ENCODE measurements around the gene GALNT10. TPM values are rescaled to one million over a fixed set of nuclear protein-coding genes. Genes with fewer than 3 reads are reported as not detected.

The GALNT10 gene
- total and polyA plus RNA-seq, 2 of the 8 experiments (the other 6 are each of a cell fraction or from before 2014, with no cell fraction given) = 4.6 to 15.5 TPM

DNA sequence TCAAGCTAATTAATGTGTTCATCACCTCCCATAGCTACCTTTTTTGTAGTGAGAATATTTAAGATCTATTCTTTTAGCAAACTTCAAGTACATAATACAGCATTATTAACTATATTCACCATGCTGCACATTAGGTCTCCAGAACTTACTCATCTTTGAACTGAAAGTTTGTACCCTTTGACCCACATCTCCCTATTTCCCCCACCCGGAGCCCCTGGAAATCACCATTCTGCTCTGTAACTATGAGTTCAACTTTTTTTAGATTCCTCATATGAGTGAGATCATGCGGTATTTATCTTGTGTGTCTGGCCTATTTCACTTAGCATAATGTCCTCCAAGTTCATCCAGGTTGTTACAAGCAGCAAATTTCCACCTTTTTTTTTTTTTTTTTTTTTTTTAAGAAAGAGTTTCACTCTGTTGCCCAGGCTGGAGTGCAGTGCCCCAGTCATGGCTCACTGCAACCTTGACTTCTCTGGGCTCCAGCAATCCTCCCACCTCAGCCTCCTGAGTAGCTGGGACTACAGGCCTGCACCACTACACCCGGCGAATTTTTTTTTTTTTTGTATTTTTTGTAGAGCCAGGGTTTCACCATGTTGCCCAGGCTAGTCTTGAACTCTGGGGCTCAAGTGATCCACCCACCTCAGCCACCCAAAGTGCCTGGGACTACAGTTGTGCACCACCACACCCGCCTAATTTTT lies 154.9 kb downstream of the GALNT10 start (continued):
- TF ChIP-seq BCL11A (IDR thresholded peaks at IDR 0.05; ENCODE audit: low read depth in 2 of 2, low read length in 2 of 2) (no peak), CBX5 (IDR thresholded peaks at IDR 0.05; ENCODE audit: low read depth, low read length) (no peak), GTF2F1 (IDR thresholded peaks at IDR 0.05; ENCODE audit: borderline replicate concordance, low read depth, low read length) (no peak), JUND (IDR thresholded peaks at IDR 0.05; ENCODE audit: low read length) (no peak), SRF (IDR thresholded peaks at IDR 0.05; ENCODE audit: low read depth, low read length) (no peak)
